Right ventricle myocardium superior (tissue), 1 donor: ENCODE results near the gene SLC6A4. TPM values are rescaled to one million over a fixed set of nuclear protein-coding genes. Genes with fewer than 3 reads are reported as not detected.
A peak's percentile ranks its signal among the peaks of the same experiment; 100 is the strongest.

Experiments used
- ATAC-seq: fragments of 200-7000 bp; cut with Tn5 transposase; one replicate; pipeline ENCODE4 v1.9.1; 2020; ENCODE audit warnings: mild to moderate bottlenecking; ENCODE audit not compliant: poor library complexity
- DNase-seq: peaks from one replicate; pipeline ENCODE4 v3.0.0-alpha.2; 2020
- intact Hi-C: fragments of 100-400 bp; cut with DNase I; formaldehyde crosslinking; loops from one replicate; pipeline ENCODE4 v1.11.2; 2022
- long read RNA-seq: library from polyadenylated mRNA; unstranded; transcript quantifications from one replicate; pipeline ENCODE4 v2.0.0, GENCODE V29; 2021
- total RNA-seq: library from RNA; stranded (reverse); fragmentation: NEBNext Ultra II Directional; extraction: Animal tissue kit (Norgen Biotek cat#: 25700); gene quantifications from one replicate; pipeline ENCODE4 v1.2.1, GENCODE V29; 2021
- donor health status: DM: no; HTN: yes; CAD: no; lungs with severe emphysema.

The SLC6A4 gene
- total RNA-seq, result 0.75 TPM
- long read RNA-seq, full-length matches to known transcripts, result 1 of 1 reads
- long read RNA-seq, partial matches to known transcripts, result 0 of 1 reads
- long read RNA-seq, other reads (novel, unspliced or antisense), result 0 of 1 reads

- intact Hi-C loops, result no loop called here
- DNase-seq (no peak), ATAC-seq (peak; percentile 56)
Observed at GRCh38 chr17:30235386-30236296, at the start of gene SLC6A4. Gene SLC6A4, minus strand, starts transcription at chr17:30235697. Its CDS starts 13,739 bp downstream, at chr17:30221958.

- intact Hi-C loops, result loop anchor here (5.0 kb wide), 1 partner anchor 177 kb away; no protein-coding TSS in a partner anchor
- ATAC-seq (no peak), DNase-seq (no peak)
Observed at GRCh38 chr17:30279156-30279555, 43.7 kb upstream of the SLC6A4 start.

GRCh38 chr17:30278032-30278431 lies 42.5 kb upstream of the SLC6A4 start:
- ATAC-seq (peak; percentile 85), DNase-seq (no peak)
- intact Hi-C loops, result loop anchor here (5.0 kb wide), 1 partner anchor 176 kb away; no protein-coding TSS in a partner anchor

GRCh38 chr17:30275911-30276310 lies 40.4 kb upstream of the SLC6A4 start:
- intact Hi-C loops, result loop anchor here (5.0 kb wide), 1 partner anchor 174 kb away; no protein-coding TSS in a partner anchor
- no peak for DNase-seq
- ATAC-seq, result no peak

GRCh38 chr17:30274887-30275286 lies 39.4 kb upstream of the SLC6A4 start:
- ATAC-seq (no peak), DNase-seq (no peak)
- intact Hi-C loops, result loop anchor here (5.0 kb wide), 2 partner anchors 153 to 173 kb away; no protein-coding TSS in a partner anchor

- no peak for DNase-seq
- intact Hi-C loops, result loop anchor here (5.0 kb wide), 1 partner anchor 151 kb away; no protein-coding TSS in a partner anchor
- ATAC-seq, result no peak
Observed at GRCh38 chr17:30273373-30273772, 37.9 kb upstream of the SLC6A4 start.

GRCh38 chr17:30271102-30271501 lies 35.6 kb upstream of the SLC6A4 start:
- DNase-seq (no peak), ATAC-seq (no peak)
- intact Hi-C loops, result loop anchor here (5.0 kb wide), 1 partner anchor 149 kb away; no protein-coding TSS in a partner anchor

- no peak for ATAC-seq
- DNase-seq, result no peak
- intact Hi-C loops, result no loop called here
Observed at GRCh38 chr17:30267625-30268024, 32.1 kb upstream of the SLC6A4 start.

GRCh38 chr17:30263552-30264333 lies 28.2 kb upstream of the SLC6A4 start:
- DNase-seq (no peak), ATAC-seq (peak; percentile 77)
- intact Hi-C loops, result no loop called here

GRCh38 chr17:30256756-30257506 lies 21.4 kb upstream of the SLC6A4 start:
- ATAC-seq (no peak), DNase-seq (no peak)

GRCh38 chr17:30254150-30254549 lies 18.7 kb upstream of the SLC6A4 start:
- ATAC-seq (no peak), DNase-seq (no peak)
- intact Hi-C loops, result no loop called here

More at GRCh38 chr17:30256756-30257506, 21.4 kb upstream of the SLC6A4 start:
- intact Hi-C loops, result no loop called here

- DNase-seq (no peak), ATAC-seq (no peak)
- intact Hi-C loops, result no loop called here
Observed at GRCh38 chr17:30253312-30253711, 17.8 kb upstream of the SLC6A4 start.

GRCh38 chr17:30251931-30252330 lies 16.4 kb upstream of the SLC6A4 start:
- intact Hi-C loops, result no loop called here
- ATAC-seq, result no peak
- no peak for DNase-seq

GRCh38 chr17:30249460-30249859 lies 14.0 kb upstream of the SLC6A4 start:
- ATAC-seq (no peak), DNase-seq (no peak)
- intact Hi-C loops, result no loop called here

GRCh38 chr17:30248786-30249185 lies 13.3 kb upstream of the SLC6A4 start:
- DNase-seq, result no peak
- intact Hi-C loops, result no loop called here
- peak; percentile 91 for ATAC-seq

- DNase-seq (no peak), ATAC-seq (no peak)
- intact Hi-C loops, result no loop called here
Observed at GRCh38 chr17:30246460-30246859, 11.0 kb upstream of the SLC6A4 start.

GRCh38 chr17:30244853-30245385 lies 9.4 kb upstream of the SLC6A4 start:
- ATAC-seq (no peak), DNase-seq (no peak)
- intact Hi-C loops, result no loop called here

- no peak for DNase-seq
- intact Hi-C loops, result no loop called here
- no peak for ATAC-seq
Observed at GRCh38 chr17:30243568-30243967, 8.1 kb upstream of the SLC6A4 start.
